HCT116 (cell line): ENCODE data around the gene CA12. TPM values are rescaled to one million over a fixed set of nuclear protein-coding genes. Genes with fewer than 3 reads are reported as not detected.

ENCODE experiments used
- ATAC-seq: fragments of 200-7000 bp; cut with Tn5 transposase; 2 replicates; pipeline ENCODE4 v1.9.1; 2020; ENCODE audit warnings: mild to moderate bottlenecking, moderate library complexity
- BruUV-seq: library from RNA; stranded (reverse); fragments of 400-500 nt; replicated peaks from 2 replicates; lab custom pipeline; 2021; lab: Mats Ljungman, UMichigan
- CTCF ChIA-PET: fragments of 300-600 bp; sonication (Branson Sonifier 250); formaldehyde crosslinking; loops from one replicate; lab custom pipeline; 2021; ENCODE audit warnings: antibody characterized with exemption; lab: Charles Lee
- POLR2A ChIA-PET: fragments of 300-600, 350-600 bp; sonication (Branson Sonifier 250); formaldehyde crosslinking; loops from one replicate; lab custom pipeline; 2021; ENCODE audit warnings: antibody characterized with exemption; lab: Charles Lee
- RAD21 ChIA-PET, 2 experiments: fragments of 300-600 bp; sonication (Branson Sonifier 250); formaldehyde crosslinking; loops; one replicate each; lab custom pipeline; 2023; ENCODE audit warnings: low total read pairs in 2 of 2; ENCODE audit not compliant: uncharacterized antibody in 2 of 2, unreplicated experiment in 2 of 2, low non-redundant PET in 1 of 2; lab: Charles Lee
- DNase-seq: peaks from one replicate; pipeline ENCODE4 v3.0.0-alpha.2; 2010; ENCODE audit warnings: low read depth, low spot score
- H2AFZ ChIP-seq: fragments of 200-600 bp; shearing (Covaris generic), sonication (generic); 2 replicates; pipeline ENCODE4 v1.6.1; 2017; ENCODE audit warnings: low read depth, mixed run types, mixed read lengths, antibody characterized with exemption, low read length; ENCODE audit not compliant: poor library complexity, severe bottlenecking
- H3K27ac ChIP-seq: 2 replicates; pipeline ENCODE4 v1.5.1; 2012; ENCODE audit warnings: low read depth, low read length
- H3K27me3 ChIP-seq: fragments of 200-600 bp; sonication (generic); 2 replicates; pipeline ENCODE4 v1.6.1; 2016; ENCODE audit warnings: mixed run types, low read length, mixed read lengths; ENCODE audit not compliant: insufficient read depth
- H3K36me3 ChIP-seq, 2 experiments: fragments of 200-500 bp in 1 of 2; fragments of 200-600 bp in 1 of 2; sonication (Bioruptor generic) in 1 of 2; sonication (generic) in 1 of 2; 2 replicates each; pipeline versions ENCODE4 v1.5.1 to v1.6.1; 2014 to 2016; ENCODE audit warnings: low read length in 2 of 2, inconsistent platforms in 1 of 2, mixed read lengths in 1 of 2, mixed run types in 1 of 2; ENCODE audit not compliant: insufficient read depth in 2 of 2, control insufficient read depth in 1 of 2
- H3K4me1 ChIP-seq, 2 experiments: fragments of 200-600 bp in 1 of 2; sonication (generic) in 1 of 2; 2 replicates each; pipeline versions ENCODE4 v1.5.1 to v1.6.1; 2012 to 2017; ENCODE audit warnings: low read length in 2 of 2, inconsistent platforms in 1 of 2, mild to moderate bottlenecking in 1 of 2, mixed read lengths in 1 of 2, mixed run types in 1 of 2, moderate library complexity in 1 of 2; ENCODE audit not compliant: insufficient read depth in 2 of 2, control insufficient read depth in 1 of 2
- H3K4me2 ChIP-seq: fragments of 200-600 bp; sonication (generic); 2 replicates; pipeline ENCODE4 v1.6.1; 2017; ENCODE audit warnings: mixed run types, low read length, mixed read lengths
- H3K4me3 ChIP-seq, 2 experiments: fragments of 200-600 bp in 1 of 2; sonication (generic) in 1 of 2; replicated peaks in 1 of 2; 2 replicates each; pipeline ENCODE4 v1.5.1; 2011 to 2016; ENCODE audit warnings: low read length in 2 of 2, control low read depth in 1 of 2, low read depth in 1 of 2, mild to moderate bottlenecking in 1 of 2, mixed read lengths in 1 of 2, mixed run types in 1 of 2
- H3K79me2 ChIP-seq: fragments of 200-600 bp; sonication (generic); 2 replicates; pipeline ENCODE4 v1.6.1; 2017; ENCODE audit warnings: mild to moderate bottlenecking, mixed run types, low read length, moderate library complexity, mixed read lengths; ENCODE audit not compliant: insufficient read depth
- H3K9ac ChIP-seq: fragments of 200-600 bp; sonication (generic); 2 replicates; pipeline ENCODE4 v1.6.1; 2016; ENCODE audit warnings: low read length, mixed read lengths
- H3K9me2 ChIP-seq: fragments of 200-600 bp; sonication (generic), shearing (Covaris generic); 2 replicates; pipeline ENCODE4 v1.6.1; 2017; ENCODE audit warnings: mixed run types, mild to moderate bottlenecking, moderate library complexity; ENCODE audit not compliant: insufficient read depth
- H3K9me3 ChIP-seq, 2 experiments: fragments of 200-500 bp in 1 of 2; fragments of 200-600 bp in 1 of 2; sonication (Bioruptor generic) in 1 of 2; sonication (generic) in 1 of 2; 2 replicates each; pipeline ENCODE4 v1.6.1; 2014 to 2017; ENCODE audit warnings: low read length in 2 of 2, mixed read lengths in 2 of 2, inconsistent platforms in 1 of 2, low read depth in 1 of 2, mild to moderate bottlenecking in 1 of 2, mixed run types in 1 of 2, moderate library complexity in 1 of 2; ENCODE audit not compliant: control insufficient read depth in 1 of 2, insufficient read depth in 1 of 2
- H4K20me1 ChIP-seq: fragments of 200-600 bp; sonication (generic), shearing (Covaris generic); 2 replicates; pipeline ENCODE4 v1.6.1; 2017; ENCODE audit warnings: mixed run types, mild to moderate bottlenecking, moderate library complexity; ENCODE audit not compliant: insufficient read depth
- ATF3 ChIP-seq: IDR thresholded peaks from 2 replicates; pipeline ENCODE4 v1.6.1; 2012
- CTCF ChIP-seq, 3 experiments: fragments of 200-600 bp in 1 of 3; sonication (generic) in 1 of 3; IDR thresholded peaks in 2 of 3; conservative IDR thresholded peaks in 1 of 3; 2 replicates each; pipeline ENCODE4 v1.5.1; 2012 to 2017; ENCODE audit warnings: low read depth in 2 of 3, low read length in 2 of 3, antibody characterized with exemption in 1 of 3, borderline replicate concordance in 1 of 3, control low read depth in 1 of 3, mild to moderate bottlenecking in 1 of 3, mixed read lengths in 1 of 3, mixed run types in 1 of 3, moderate library complexity in 1 of 3; ENCODE audit not compliant: insufficient read depth in 1 of 3
- EGR1 ChIP-seq: IDR thresholded peaks from 2 replicates; pipeline ENCODE4 v1.6.1; 2012; ENCODE audit warnings: low read depth
- EZH2 ChIP-seq: fragments of 200-600 bp; sonication (generic); IDR thresholded peaks from 2 replicates; pipeline ENCODE4 v1.6.1; 2017; ENCODE audit warnings: antibody characterized with exemption, mixed run types
- EZH2phosphoT487 ChIP-seq: fragments of 200-600 bp; IDR thresholded peaks from 2 replicates; pipeline ENCODE4 v1.6.1; 2018; ENCODE audit warnings: antibody characterized with exemption, borderline replicate concordance
- JUND ChIP-seq: IDR thresholded peaks from 2 replicates; pipeline ENCODE4 v1.6.1; 2012
- MAX ChIP-seq: IDR thresholded peaks from 2 replicates; pipeline ENCODE4 v1.6.1; 2012
- POLR2A ChIP-seq: IDR thresholded peaks from 2 replicates; pipeline ENCODE4 v1.7.0; 2011; ENCODE audit warnings: borderline replicate concordance; ENCODE audit not compliant: insufficient read depth, insufficient read length; ENCODE audit errors: extremely low read depth
- REST ChIP-seq: IDR thresholded peaks from 2 replicates; pipeline ENCODE4 v1.6.1; 2012; ENCODE audit warnings: low read depth
- SIN3A ChIP-seq: IDR thresholded peaks from 2 replicates; pipeline ENCODE4 v1.6.1; 2012; ENCODE audit warnings: low read depth
- SRF ChIP-seq: IDR thresholded peaks from 2 replicates; pipeline ENCODE4 v1.6.1; 2012; ENCODE audit warnings: low read depth
- TCF7L2 ChIP-seq: IDR thresholded peaks from 2 replicates; pipeline ENCODE4 v1.7.0; 2011; ENCODE audit warnings: borderline replicate concordance, inconsistent platforms; ENCODE audit not compliant: insufficient read depth, insufficient read length; ENCODE audit errors: extremely low read depth
- YY1 ChIP-seq: IDR thresholded peaks from 2 replicates; pipeline ENCODE4 v1.6.1; 2011; ENCODE audit warnings: low read length, low read depth, moderate library complexity, mild to moderate bottlenecking; ENCODE audit not compliant: insufficient replicate concordance; ENCODE audit errors: extremely low read depth
- ZFX ChIP-seq: fragments of 450-650 bp; IDR thresholded peaks from 2 replicates; pipeline ENCODE4 v1.6.1; 2017
- ZNF274 ChIP-seq: fragments of 200-500 bp; sonication (Bioruptor generic); IDR thresholded peaks from 2 replicates; pipeline ENCODE4 v1.6.1; 2014; ENCODE audit warnings: mild to moderate bottlenecking, low read depth, low read length, inconsistent platforms
- intact Hi-C: fragments of 100-400 bp; cut with micrococcal nuclease; formaldehyde crosslinking; loops from 2 replicates; pipeline ENCODE4 v1.10.0; 2022
- total RNA-seq: library from RNA; stranded (reverse); gene quantifications from one replicate; pipeline ENCODE4 v1.2.1, GENCODE V29; 2021; ENCODE audit not compliant: unreplicated experiment

The CA12 gene
- total RNA-seq, 1 experiment from 2014 or later = 1.8 TPM

GRCh38 chr15:63341898-63342297 is 39.7 kb downstream of the CA12 start:
- no peaks in the 10 kb centered on the region for H3K9me2 ChIP-seq
- POLR2A ChIA-PET = no interaction called here
- H3K4me1 ChIP-seq = no peaks in the 10 kb centered on the region
- TF ChIP-seq ZFX = no peak
- no peak for TF ChIP-seq ZNF274
- no peak for TF ChIP-seq EZH2phosphoT487
- TF ChIP-seq SIN3A = no peak
- RAD21 ChIA-PET = no interaction called here
- no peaks in the 10 kb centered on the region for H4K20me1 ChIP-seq
- CTCF ChIA-PET = no interaction called here
- H3K4me3 ChIP-seq = no peak overlapping the region
- DNase-seq (no peak), ATAC-seq (no peak)
- no peaks in the 10 kb centered on the region for H3K9me3 ChIP-seq
- no peaks in the 10 kb centered on the region for H3K27me3 ChIP-seq
- H3K36me3 ChIP-seq = no peaks in the 10 kb centered on the region
- H3K9ac ChIP-seq = no peak overlapping the region
- H3K79me2 ChIP-seq = no peaks in the 10 kb centered on the region
- no peak overlapping the region for H3K4me2 ChIP-seq
- no peak overlapping the region for H2AFZ ChIP-seq
- BruUV-seq = no TSS peak
- intact Hi-C loops = no loop called here
- H3K27ac ChIP-seq = no peak overlapping the region

GRCh38 chr15:63340878-63341277 is 40.8 kb downstream of the CA12 start:
- DNase-seq = no peak
- Histone ChIP-seq H2AFZ (no peak overlapping the region), H3K27ac (no peak overlapping the region), H3K36me3 (no peaks in the 10 kb centered on the region), H3K27me3 (no peaks in the 10 kb centered on the region), H3K4me1 (no peaks in the 10 kb centered on the region), H3K79me2 (no peaks in the 10 kb centered on the region), H3K9me3 (no peaks in the 10 kb centered on the region), H3K9me2 (no peaks in the 10 kb centered on the region), H4K20me1 (no peaks in the 10 kb centered on the region), H3K9ac (no peak overlapping the region), H3K4me2 (no peak overlapping the region), H3K4me3 (no peak overlapping the region)
- ChIA-PET RAD21 (no interaction called here), CTCF (no interaction called here), POLR2A (no interaction called here)
- ATAC-seq = no peak
- no peak for TF ChIP-seq TCF7L2
- no peak for TF ChIP-seq EZH2
- no peak for TF ChIP-seq MAX
- no peak for TF ChIP-seq YY1
- TF ChIP-seq REST = no peak
- no peak for TF ChIP-seq JUND
- TF ChIP-seq EGR1 = no peak
- no peak for TF ChIP-seq SRF
- TF ChIP-seq CTCF (IDR thresholded peaks at IDR 0.05 in 2 of 3, conservative IDR thresholded peaks at IDR 0.05 in 1 of 3; ENCODE audit: borderline replicate concordance in 1 of 3, insufficient read depth in 1 of 3, low read depth in 2 of 3, low read length in 2 of 3) = no peak
- no peak for TF ChIP-seq POLR2A
- TF ChIP-seq ZNF274 = no peak
- no peak for TF ChIP-seq ATF3
- BruUV-seq = no TSS peak
- intact Hi-C loops = no loop called here
